ENCODE data around the gene MSANTD2. TPM values are rescaled to one million over a fixed set of nuclear protein-coding genes. Genes with fewer than 3 reads are reported as not detected.
A peak's percentile ranks its signal among the peaks of the same experiment; 100 is the strongest.

The MSANTD2 gene
- total and polyA plus RNA-seq, 7 experiments from 2014 or later: 3.8 to 29.5 (median 12.1) TPM

- POLR2A ChIA-PET: no interaction called here
- H3K27ac Mint-ChIP-seq: no peak overlapping the region
- intact Hi-C loops (cut with micrococcal nuclease): no loop called here
Measured at GRCh38 chr11:124788521-124788920, 11.7 kb downstream of the MSANTD2 start.

GRCh38 chr11:124784051-124784450, 16.2 kb downstream of the MSANTD2 start:
- POLR2A ChIA-PET: no interaction called here
- H3K36me3 Mint-ChIP-seq: peaks cover 0 to 4% (median 3%) of the 10 kb centered on the region in 5 donors
- CTCF ChIA-PET: interaction anchor here (0.9 to 2.0 kb wide), 2 partner anchors 10 to 115 kb away, joined by 4 to 6 read pairs; no protein-coding TSS in a partner anchor

More at GRCh38 chr11:124788521-124788920, 11.7 kb downstream of the MSANTD2 start:
- H3K36me3 Mint-ChIP-seq: no peaks in the 10 kb centered on the region
- peaks cover 13 to 39% (median 31%) of the 10 kb centered on the region in 7 donors for H3K4me1 Mint-ChIP-seq
- Histone ChIP-seq H3K36me3 (ENCODE audit: control insufficient read depth in 2 of 3, insufficient read depth in 3 of 3, low read length in 3 of 3) (no peaks in the 10 kb centered on the region), H3K27ac (ENCODE audit: low read depth, low read length) (no peak overlapping the region), H3K9me3 (ENCODE audit: control insufficient read depth in 2 of 3, low read length in 3 of 3) (no peaks in the 10 kb centered on the region), H3K4me3 (ENCODE audit: low read length) (no peak overlapping the region), H3K27me3 (ENCODE audit: control insufficient read depth in 2 of 2, insufficient read depth in 2 of 2, low read length in 2 of 2) (no peaks in the 10 kb centered on the region), H3K4me1 (ENCODE audit: control insufficient read depth in 2 of 2, insufficient read depth in 2 of 2, low read length in 2 of 2) (no peaks in the 10 kb centered on the region)
- ATAC-seq: no peak
- CTCF ChIA-PET: interaction anchor here (0.9 to 1.6 kb wide), 4 partner anchors 10 to 120 kb away, joined by 3 to 5 read pairs (median 3); no protein-coding TSS in a partner anchor
- no peak for DNase-seq
- H3K4me3 Mint-ChIP-seq: no peak overlapping the region
- H3K9me3 Mint-ChIP-seq: no peaks in the 10 kb centered on the region
- H3K27me3 Mint-ChIP-seq: no peaks in the 10 kb centered on the region

DNA sequence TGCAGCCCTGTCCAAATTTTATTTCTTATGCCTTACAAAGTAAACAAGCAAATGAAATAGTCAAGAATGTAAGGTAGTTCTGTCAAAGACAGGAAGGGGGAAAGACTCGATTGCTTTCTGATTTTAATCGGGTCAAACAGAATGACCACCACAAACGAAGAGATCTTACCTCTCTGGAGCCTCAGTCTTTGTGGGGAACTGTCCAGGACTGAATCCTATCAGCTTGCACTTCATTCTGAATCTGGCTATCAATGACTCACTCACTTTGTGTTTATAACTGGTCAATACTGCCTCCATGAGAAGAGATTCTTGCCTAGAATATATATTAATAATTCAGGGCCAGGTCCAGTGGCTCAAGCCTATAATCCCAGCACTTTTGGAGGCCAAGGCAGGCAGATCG, 17.2 kb downstream of the MSANTD2 start:
- H3K36me3 Mint-ChIP-seq: peaks cover 0 to 12% (median 6%) of the 10 kb centered on the region in 5 donors
- H3K27me3 ChIP-seq (ENCODE audit: control insufficient read depth in 2 of 2, insufficient read depth in 2 of 2, low read length in 2 of 2): no peaks in the 10 kb centered on the region
- peaks cover 0 to 5% of the 10 kb centered on the region in 2 donors for H3K4me1 ChIP-seq (ENCODE audit: control insufficient read depth in 2 of 2, insufficient read depth in 2 of 2, low read length in 2 of 2)
- no peaks in the 10 kb centered on the region for H3K27me3 Mint-ChIP-seq
- H3K27ac ChIP-seq (ENCODE audit: low read depth, low read length): no peak overlapping the region
- CTCF ChIA-PET: interaction anchor here (0.6 to 2.0 kb wide), 3 partner anchors 19 to 140 kb away, joined by 3 to 8 read pairs (median 6); no protein-coding TSS in a partner anchor
- intact Hi-C loops (cut with micrococcal nuclease): no loop called here
- ATAC-seq: no peak
- H3K36me3 ChIP-seq (ENCODE audit: control insufficient read depth in 2 of 3, insufficient read depth in 3 of 3, low read length in 3 of 3): no peaks in the 10 kb centered on the region
- POLR2A ChIA-PET: no interaction called here
- H3K27ac Mint-ChIP-seq: no peak overlapping the region
- H3K9me3 Mint-ChIP-seq: no peaks in the 10 kb centered on the region
- H3K4me3 ChIP-seq (ENCODE audit: low read length): no peak overlapping the region
- no peak for DNase-seq
- no peak overlapping the region for H3K4me3 Mint-ChIP-seq
- no peaks in the 10 kb centered on the region for H3K9me3 ChIP-seq (ENCODE audit: control insufficient read depth in 2 of 3, low read length in 3 of 3)
- peaks cover 0 to 29% (median 14%) of the 10 kb centered on the region in 7 donors for H3K4me1 Mint-ChIP-seq

More at GRCh38 chr11:124784051-124784450, 16.2 kb downstream of the MSANTD2 start:
- Histone ChIP-seq H3K4me3 (ENCODE audit: low read length) (no peak overlapping the region), H3K36me3 (ENCODE audit: control insufficient read depth in 2 of 3, insufficient read depth in 3 of 3, low read length in 3 of 3) (no peaks in the 10 kb centered on the region), H3K27me3 (ENCODE audit: control insufficient read depth in 2 of 2, insufficient read depth in 2 of 2, low read length in 2 of 2) (no peaks in the 10 kb centered on the region), H3K9me3 (ENCODE audit: control insufficient read depth in 2 of 3, low read length in 3 of 3) (no peaks in the 10 kb centered on the region), H3K4me1 (ENCODE audit: control insufficient read depth in 2 of 2, insufficient read depth in 2 of 2, low read length in 2 of 2) (no peaks in the 10 kb centered on the region), H3K27ac (ENCODE audit: low read depth, low read length) (no peak overlapping the region)
- Mint-ChIP-seq H3K27me3 (no peaks in the 10 kb centered on the region), H3K9me3 (no peaks in the 10 kb centered on the region), H3K4me1 (peaks cover 0 to 21% (median 7%) of the 10 kb centered on the region in 7 donors), H3K4me3 (no peak overlapping the region), H3K27ac (no peak overlapping the region)
- intact Hi-C loops (cut with micrococcal nuclease): no loop called here
- no peak for ATAC-seq
- no peak for DNase-seq

DNA sequence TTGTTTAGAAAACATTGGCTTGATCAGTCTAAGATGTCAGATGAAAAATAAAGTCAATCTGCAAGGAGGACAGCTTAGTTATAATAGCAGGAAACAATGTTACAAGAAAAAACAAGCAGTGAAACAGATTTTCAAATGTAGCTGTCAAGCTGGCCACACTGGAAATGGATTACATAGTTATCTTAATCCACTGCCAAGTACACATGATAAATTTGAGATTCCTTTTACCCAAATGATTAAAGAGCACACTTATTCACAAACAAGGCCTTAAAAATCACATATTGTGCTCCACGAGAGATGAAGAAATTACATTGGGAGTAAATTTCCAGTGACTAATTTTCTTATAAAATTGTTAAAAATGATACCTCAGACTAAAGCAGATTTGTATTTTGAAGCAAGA, 20.6 kb downstream of the MSANTD2 start:
- ChIA-PET CTCF (interaction anchor here (1.1 to 1.7 kb wide), 3 partner anchors 16 to 110 kb away, joined by 3 to 4 read pairs (median 3); partner anchors contain the start of gene MSANTD2), POLR2A (interaction anchor here (0.7 kb wide), 1 partner anchor 12 kb away, joined by 3 read pairs; no protein-coding TSS in a partner anchor)
- H3K27me3 ChIP-seq (ENCODE audit: control insufficient read depth in 2 of 2, insufficient read depth in 2 of 2, low read length in 2 of 2): no peaks in the 10 kb centered on the region
- Mint-ChIP-seq H3K27ac (peak overlapping the region in 1 of 9 donors; percentile 19), H3K27me3 (no peaks in the 10 kb centered on the region), H3K4me3 (no peak overlapping the region), H3K9me3 (peaks cover 0 to 4% (median 0%) of the 10 kb centered on the region in 11 donors), H3K4me1 (peaks cover 9 to 42% (median 33%) of the 10 kb centered on the region in 7 donors), H3K36me3 (peaks cover 0 to 28% (median 15%) of the 10 kb centered on the region in 5 donors)
- no peaks in the 10 kb centered on the region for H3K36me3 ChIP-seq (ENCODE audit: control insufficient read depth in 2 of 3, insufficient read depth in 3 of 3, low read length in 3 of 3)
- ATAC-seq (no peak), DNase-seq (no peak)
- H3K27ac ChIP-seq (ENCODE audit: low read depth, low read length): no peak overlapping the region
- no peak overlapping the region for H3K4me3 ChIP-seq (ENCODE audit: low read length)
- peaks cover 0 to 15% of the 10 kb centered on the region in 2 donors for H3K4me1 ChIP-seq (ENCODE audit: control insufficient read depth in 2 of 2, insufficient read depth in 2 of 2, low read length in 2 of 2)
- intact Hi-C loops (cut with micrococcal nuclease): no loop called here
- no peaks in the 10 kb centered on the region for H3K9me3 ChIP-seq (ENCODE audit: control insufficient read depth in 2 of 3, low read length in 3 of 3)

DNA sequence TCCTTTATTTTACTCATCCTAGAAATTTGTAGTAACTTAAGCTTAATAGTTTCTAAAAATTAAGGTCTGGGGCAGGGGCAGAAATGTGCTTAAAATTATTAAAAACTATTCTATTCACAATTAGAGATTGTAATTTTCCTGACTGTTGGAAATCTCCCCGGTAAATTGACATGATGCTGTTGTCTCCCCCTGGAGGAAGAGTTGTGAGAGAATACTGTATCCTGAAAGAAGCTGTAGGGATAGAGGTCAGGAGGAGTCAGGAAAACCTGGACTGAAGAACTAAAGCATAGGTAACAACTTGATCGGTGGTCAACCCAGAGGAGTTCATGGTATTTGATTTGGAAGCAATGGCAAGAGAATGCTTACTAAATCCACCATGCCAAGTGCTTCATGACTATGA, 21.9 kb downstream of the MSANTD2 start:
- no peaks in the 10 kb centered on the region for H3K27me3 Mint-ChIP-seq
- DNase-seq (no peak), ATAC-seq (no peak)
- peak overlapping the region in 3 of 9 donors; percentile 16 to 61 (median 30) for H3K27ac Mint-ChIP-seq
- peaks cover 9 to 40% (median 33%) of the 10 kb centered on the region in 7 donors for H3K4me1 Mint-ChIP-seq
- Histone ChIP-seq H3K4me3 (ENCODE audit: low read length) (no peak overlapping the region), H3K9me3 (ENCODE audit: control insufficient read depth in 2 of 3, low read length in 3 of 3) (no peaks in the 10 kb centered on the region), H3K27ac (ENCODE audit: low read depth, low read length) (no peak overlapping the region), H3K27me3 (ENCODE audit: control insufficient read depth in 2 of 2, insufficient read depth in 2 of 2, low read length in 2 of 2) (no peaks in the 10 kb centered on the region), H3K4me1 (ENCODE audit: control insufficient read depth in 2 of 2, insufficient read depth in 2 of 2, low read length in 2 of 2) (peaks cover 0 to 15% of the 10 kb centered on the region in 2 donors), H3K36me3 (ENCODE audit: control insufficient read depth in 2 of 3, insufficient read depth in 3 of 3, low read length in 3 of 3) (no peaks in the 10 kb centered on the region)
- H3K9me3 Mint-ChIP-seq: peaks cover 0 to 4% (median 0%) of the 10 kb centered on the region in 11 donors
- POLR2A ChIA-PET: interaction anchor here (1.4 kb wide), 1 partner anchor 14 kb away, joined by 6 read pairs; no protein-coding TSS in a partner anchor
- H3K36me3 Mint-ChIP-seq: peaks cover 0 to 31% (median 15%) of the 10 kb centered on the region in 5 donors
- intact Hi-C loops (cut with micrococcal nuclease): no loop called here
- H3K4me3 Mint-ChIP-seq: no peak overlapping the region
- CTCF ChIA-PET: interaction anchor here (1.3 to 1.7 kb wide), 3 partner anchors 15 to 109 kb away, joined by 3 to 4 read pairs (median 4); no protein-coding TSS in a partner anchor

DNA sequence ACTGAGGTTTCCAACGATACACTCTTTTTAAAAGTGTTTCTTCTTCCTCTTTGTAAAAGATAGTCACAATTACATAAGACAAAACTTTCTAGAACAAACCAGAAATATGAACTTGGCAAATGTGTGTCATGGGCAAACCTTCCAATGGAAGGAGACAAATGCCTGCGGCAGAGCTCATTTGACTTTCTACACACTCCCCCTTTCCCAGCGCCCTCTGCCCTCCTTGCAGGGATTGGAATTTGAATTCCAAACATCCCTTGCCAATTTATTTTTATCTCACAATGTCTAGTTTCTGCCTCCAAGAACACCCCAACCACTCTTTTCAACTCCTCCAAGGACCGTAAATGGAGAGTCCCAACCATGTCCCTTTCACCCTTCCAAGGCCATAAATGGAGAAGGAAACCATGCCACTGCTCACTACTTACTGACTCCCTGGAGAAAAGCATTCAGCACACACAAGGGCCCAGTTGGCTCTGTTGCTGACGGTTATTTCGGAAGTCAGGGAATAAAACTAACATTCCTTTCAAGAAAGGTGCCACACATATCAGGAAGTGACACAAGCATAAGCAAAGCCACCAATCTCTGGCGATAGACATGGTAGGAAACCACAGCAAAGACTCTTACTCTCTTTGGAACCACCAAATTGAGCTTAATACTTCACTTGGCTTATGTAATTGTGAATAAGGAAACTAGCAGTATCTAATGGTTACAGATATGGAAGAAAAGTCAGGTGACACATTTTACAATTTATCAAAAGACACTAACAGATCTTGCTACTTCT, 23.2 kb downstream of the MSANTD2 start:
- no peaks in the 10 kb centered on the region for H3K27me3 ChIP-seq (ENCODE audit: control insufficient read depth in 2 of 2, insufficient read depth in 2 of 2, low read length in 2 of 2)
- H3K27ac Mint-ChIP-seq: peak overlapping the region in 8 of 9 donors; percentile 27 to 93 (median 64)
- intact Hi-C loops (cut with micrococcal nuclease): loop anchor here in 1 of 2 donors (2.0 kb wide), 1 partner anchor 16 kb away; no protein-coding TSS in a partner anchor
- peaks cover 0 to 4% (median 0%) of the 10 kb centered on the region in 11 donors for H3K9me3 Mint-ChIP-seq
- ChIA-PET CTCF (interaction anchor here (0.5 to 1.3 kb wide), 3 partner anchors 24 to 173 kb away, joined by 3 to 7 read pairs (median 4); no protein-coding TSS in a partner anchor), POLR2A (no interaction called here)
- peaks cover 0 to 15% of the 10 kb centered on the region in 2 donors for H3K4me1 ChIP-seq (ENCODE audit: control insufficient read depth in 2 of 2, insufficient read depth in 2 of 2, low read length in 2 of 2)
- H3K4me1 Mint-ChIP-seq: peaks cover 9 to 40% (median 33%) of the 10 kb centered on the region in 7 donors
- DNase-seq (peak in 7 of 9 donors; percentile 11 to 64 (median 54)), ATAC-seq (peak; percentile 78)
- no peaks in the 10 kb centered on the region for H3K27me3 Mint-ChIP-seq
- peaks cover 2 to 40% (median 19%) of the 10 kb centered on the region in 5 donors for H3K36me3 Mint-ChIP-seq
- peaks cover 0 to 8% (median 0%) of the 10 kb centered on the region in 3 experiments for H3K36me3 ChIP-seq (ENCODE audit: control insufficient read depth in 2 of 3, insufficient read depth in 3 of 3, low read length in 3 of 3)
- peak overlapping the region in 8 of 10 donors; percentile 22 to 74 (median 50) for H3K4me3 Mint-ChIP-seq
- H3K27ac ChIP-seq (ENCODE audit: low read depth, low read length): no peak overlapping the region
- no peaks in the 10 kb centered on the region for H3K9me3 ChIP-seq (ENCODE audit: control insufficient read depth in 2 of 3, low read length in 3 of 3)
- no peak overlapping the region for H3K4me3 ChIP-seq (ENCODE audit: low read length)
